A673 (cell line): ENCODE results near the gene DDHD1. TPM values are rescaled to one million over a fixed set of nuclear protein-coding genes. Genes with fewer than 3 reads are reported as not detected.

Experiments
- BruUV-seq: library from RNA; stranded (reverse); fragments of 400-500 nt; replicated peaks from 2 replicates; lab custom pipeline; 2021; lab: Mats Ljungman, UMichigan
- CTCF ChIA-PET: fragments of 300-600 bp; sonication (Branson Sonifier 250); formaldehyde crosslinking; loops from one replicate; lab custom pipeline; 2022; ENCODE audit warnings: antibody characterized with exemption; lab: Charles Lee
- POLR2A ChIA-PET: fragments of 300-600 bp; sonication (Branson Sonifier 250); formaldehyde crosslinking; loops from one replicate; lab custom pipeline; 2022; ENCODE audit warnings: antibody characterized with exemption; ENCODE audit not compliant: low non-redundant PET; lab: Charles Lee
- DNase-seq: peaks from one replicate; pipeline ENCODE4 v3.0.0-alpha.2; 2015; ENCODE audit warnings: low spot score
- H3K27ac ChIP-seq: fragments of 200-600 bp; sonication (generic); 2 replicates; pipeline ENCODE4 v1.5.1; 2016; ENCODE audit warnings: mixed run types, low read depth, mild to moderate bottlenecking, mixed read lengths, antibody characterized with exemption, low read length; ENCODE audit not compliant: poor library complexity, severe bottlenecking
- H3K27me3 ChIP-seq: fragments of 200-600 bp; sonication (generic); replicated peaks from 2 replicates; pipeline ENCODE4 v1.6.1; 2017; ENCODE audit warnings: mixed run types, low read depth, mild to moderate bottlenecking, mixed read lengths, antibody characterized with exemption, low read length; ENCODE audit not compliant: insufficient read depth, poor library complexity
- H3K36me3 ChIP-seq: fragments of 200-600 bp; sonication (generic); 2 replicates; pipeline ENCODE4 v1.6.1; 2016; ENCODE audit warnings: mixed run types, mild to moderate bottlenecking, mixed read lengths, antibody characterized with exemption, low read length; ENCODE audit not compliant: insufficient read depth, poor library complexity, severe bottlenecking
- H3K4me1 ChIP-seq: fragments of 200-600 bp; sonication (generic); 2 replicates; pipeline ENCODE4 v1.6.1; 2017; ENCODE audit warnings: mixed run types, mild to moderate bottlenecking, mixed read lengths, antibody characterized with exemption, low read length; ENCODE audit not compliant: insufficient read depth, poor library complexity, severe bottlenecking
- H3K4me3 ChIP-seq: fragments of 200-600 bp; sonication (generic); 2 replicates; pipeline ENCODE4 v1.5.1; 2016; ENCODE audit warnings: low read depth, mixed run types, mild to moderate bottlenecking, mixed read lengths, low read length; ENCODE audit not compliant: poor library complexity, severe bottlenecking
- H3K9me3 ChIP-seq: fragments of 200-600 bp; sonication (generic); 2 replicates; pipeline ENCODE4 v1.6.1; 2016; ENCODE audit warnings: mixed run types, low read depth, mild to moderate bottlenecking, mixed read lengths, antibody characterized with exemption, low read length; ENCODE audit not compliant: poor library complexity, severe bottlenecking
- EZH2 ChIP-seq: fragments of 200-600 bp; sonication (generic); IDR thresholded peaks from 2 replicates; pipeline ENCODE4 v1.6.1; 2017; ENCODE audit warnings: borderline replicate concordance, low read depth, mild to moderate bottlenecking, mixed read lengths, antibody characterized with exemption, low read length; ENCODE audit not compliant: poor library complexity, severe bottlenecking
- intact Hi-C: fragments of 100-400 bp; cut with micrococcal nuclease; formaldehyde crosslinking; loops from one replicate; pipeline ENCODE4 v1.10.0; 2022; ENCODE audit not compliant: unreplicated experiment
- total RNA-seq: library from RNA; stranded (reverse); gene quantifications from 2 replicates; pipeline ENCODE4 v1.2.3, GENCODE V29; 2021
- TF ChIP-seq, protein P1 (sequence below): fragments of 300-800, 200-600 bp; sonication (generic); conservative IDR thresholded peaks from 2 replicates; pipeline ENCODE4 v1.5.1; 2017; ENCODE audit warnings: low read depth, mild to moderate bottlenecking, antibody characterized with exemption, low read length, moderate library complexity, mixed read lengths

The DDHD1 gene
- total RNA-seq, 1 experiment from 2014 or later: 21.9 TPM

DNA sequence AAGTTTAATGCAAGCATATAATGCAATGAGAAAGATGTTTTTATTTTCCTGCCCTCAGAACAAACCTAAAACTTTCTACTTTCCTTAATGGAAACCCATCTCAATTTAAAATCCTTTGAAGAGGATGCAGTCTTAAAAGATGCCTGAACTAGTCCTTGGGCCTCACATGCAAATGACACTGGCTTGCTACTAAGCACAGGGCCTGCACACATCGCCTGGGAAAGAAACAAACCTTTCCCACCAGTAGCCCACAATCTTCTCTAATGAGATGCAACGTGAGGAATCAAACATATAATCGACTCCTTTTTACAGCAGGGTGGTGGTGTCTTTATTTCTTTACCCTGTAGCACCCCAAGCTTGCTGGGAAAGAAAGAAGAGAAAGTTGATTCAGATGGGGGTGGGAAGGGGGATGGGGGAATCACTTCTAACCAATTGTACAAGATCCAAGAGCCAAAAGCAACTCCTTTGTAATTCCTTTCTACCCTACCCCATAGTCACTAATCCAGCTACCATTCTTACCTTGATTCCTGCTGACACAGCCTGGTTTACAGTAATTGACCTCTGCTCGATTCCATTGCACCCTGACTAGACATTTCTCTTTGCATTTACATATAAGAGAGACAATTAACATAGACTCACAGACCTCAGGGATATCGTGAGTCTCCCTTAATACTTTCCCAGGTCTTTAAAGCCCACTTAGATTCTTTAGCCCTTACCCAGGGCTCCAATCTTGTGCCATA, 132.8 kb downstream of the DDHD1 start:
- BruUV-seq: no TSS peak
- Histone ChIP-seq H3K4me3 (no peak overlapping the region), H3K36me3 (no peaks in the 10 kb centered on the region), H3K4me1 (no peaks in the 10 kb centered on the region), H3K27me3 (no peaks in the 10 kb centered on the region), H3K27ac (no peak overlapping the region), H3K9me3 (no peaks in the 10 kb centered on the region)
- CTCF ChIA-PET: no interaction called here
- TF ChIP-seq, protein P1, sequence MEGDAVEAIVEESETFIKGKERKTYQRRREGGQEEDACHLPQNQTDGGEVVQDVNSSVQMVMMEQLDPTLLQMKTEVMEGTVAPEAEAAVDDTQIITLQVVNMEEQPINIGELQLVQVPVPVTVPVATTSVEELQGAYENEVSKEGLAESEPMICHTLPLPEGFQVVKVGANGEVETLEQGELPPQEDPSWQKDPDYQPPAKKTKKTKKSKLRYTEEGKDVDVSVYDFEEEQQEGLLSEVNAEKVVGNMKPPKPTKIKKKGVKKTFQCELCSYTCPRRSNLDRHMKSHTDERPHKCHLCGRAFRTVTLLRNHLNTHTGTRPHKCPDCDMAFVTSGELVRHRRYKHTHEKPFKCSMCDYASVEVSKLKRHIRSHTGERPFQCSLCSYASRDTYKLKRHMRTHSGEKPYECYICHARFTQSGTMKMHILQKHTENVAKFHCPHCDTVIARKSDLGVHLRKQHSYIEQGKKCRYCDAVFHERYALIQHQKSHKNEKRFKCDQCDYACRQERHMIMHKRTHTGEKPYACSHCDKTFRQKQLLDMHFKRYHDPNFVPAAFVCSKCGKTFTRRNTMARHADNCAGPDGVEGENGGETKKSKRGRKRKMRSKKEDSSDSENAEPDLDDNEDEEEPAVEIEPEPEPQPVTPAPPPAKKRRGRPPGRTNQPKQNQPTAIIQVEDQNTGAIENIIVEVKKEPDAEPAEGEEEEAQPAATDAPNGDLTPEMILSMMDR: no peak
- no peak for TF ChIP-seq EZH2
- POLR2A ChIA-PET: no interaction called here
- intact Hi-C loops: no loop called here
- no peak for DNase-seq

DNA sequence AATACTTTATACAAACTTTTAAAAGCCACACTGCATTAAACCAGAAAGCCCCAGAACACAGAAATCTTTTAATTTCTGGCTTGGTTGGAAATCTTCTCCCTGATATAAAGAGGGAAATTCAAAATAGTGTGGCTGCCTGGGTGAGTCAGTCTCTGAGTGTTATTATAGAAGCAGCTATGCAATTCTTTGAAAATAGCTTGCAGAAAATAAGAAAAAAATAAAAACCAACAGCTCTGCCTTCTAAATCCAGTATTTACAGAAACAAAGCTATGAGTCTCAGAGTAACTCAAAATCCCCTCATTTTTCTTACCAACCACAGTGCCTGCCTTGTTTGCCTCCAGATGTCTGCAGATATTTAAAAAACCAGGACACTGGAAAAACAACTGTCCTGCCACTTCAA, 133.7 kb downstream of the DDHD1 start:
- Histone ChIP-seq H3K4me3 (no peak overlapping the region), H3K27ac (no peak overlapping the region), H3K9me3 (no peaks in the 10 kb centered on the region), H3K36me3 (no peaks in the 10 kb centered on the region), H3K27me3 (no peaks in the 10 kb centered on the region), H3K4me1 (no peaks in the 10 kb centered on the region)
- no peak for DNase-seq
- intact Hi-C loops: no loop called here
- CTCF ChIA-PET: no interaction called here
- TF ChIP-seq, protein P1: no peak
- TF ChIP-seq EZH2: no peak
- BruUV-seq: no TSS peak
- POLR2A ChIA-PET: no interaction called here

DNA sequence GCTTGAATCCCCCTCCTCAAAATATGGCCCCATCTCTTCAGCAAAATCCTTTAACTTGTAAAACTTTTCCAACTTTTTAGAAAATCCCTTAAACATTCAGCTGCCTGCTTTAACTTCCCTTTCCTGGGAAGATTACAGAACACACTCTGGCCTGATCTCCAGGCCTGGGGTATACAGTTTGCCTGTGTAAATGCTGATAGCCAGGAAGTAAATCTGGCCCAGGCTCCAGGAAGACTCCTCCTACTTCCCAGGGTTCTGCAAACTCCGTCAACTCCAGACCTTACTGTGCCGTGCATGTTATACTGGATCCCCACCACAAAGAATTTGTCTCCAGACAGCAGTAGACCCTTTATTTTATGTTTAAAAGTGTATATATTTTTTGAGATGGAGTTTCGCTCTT, 135.3 kb downstream of the DDHD1 start:
- Histone ChIP-seq H3K9me3 (no peaks in the 10 kb centered on the region), H3K36me3 (no peaks in the 10 kb centered on the region), H3K4me1 (no peaks in the 10 kb centered on the region), H3K27ac (no peak overlapping the region), H3K27me3 (no peaks in the 10 kb centered on the region), H3K4me3 (no peak overlapping the region)
- TF ChIP-seq EZH2: no peak
- TF ChIP-seq, protein P1: no peak
- intact Hi-C loops: no loop called here
- ChIA-PET POLR2A (no interaction called here), CTCF (no interaction called here)
- DNase-seq: no peak
- BruUV-seq: no TSS peak
